Adrenal gland (tissue), 5 donors: Measurements from ENCODE around the gene E2F6.

Source experiments
- POLR2A ChIP-seq, 2 donors: fragments of 450-650 bp; IDR thresholded peaks; one replicate each; pipeline ENCODE4 v1.6.1; 2017; ENCODE audit warnings: antibody characterized with exemption in 2 of 2, mild to moderate bottlenecking in 2 of 2, moderate library complexity in 1 of 2
- TF ChIP-seq, protein P1 (sequence below), 6 experiments: fragments of 450-650 bp in 4 of 6; fragments of 200-600 bp in 2 of 6; sonication (generic) in 1 of 6; IDR thresholded peaks; 1 replicate in 5 of 6; 2 replicates in 1 of 6; pipeline versions ENCODE4 v1.5.1 to v1.8.0; 2016 to 2021; ENCODE audit warnings: antibody characterized with exemption in 6 of 6, mild to moderate bottlenecking in 2 of 6, moderate library complexity in 1 of 6
- donor health status: DM: no; HTN: no; CAD: no.

DNA sequence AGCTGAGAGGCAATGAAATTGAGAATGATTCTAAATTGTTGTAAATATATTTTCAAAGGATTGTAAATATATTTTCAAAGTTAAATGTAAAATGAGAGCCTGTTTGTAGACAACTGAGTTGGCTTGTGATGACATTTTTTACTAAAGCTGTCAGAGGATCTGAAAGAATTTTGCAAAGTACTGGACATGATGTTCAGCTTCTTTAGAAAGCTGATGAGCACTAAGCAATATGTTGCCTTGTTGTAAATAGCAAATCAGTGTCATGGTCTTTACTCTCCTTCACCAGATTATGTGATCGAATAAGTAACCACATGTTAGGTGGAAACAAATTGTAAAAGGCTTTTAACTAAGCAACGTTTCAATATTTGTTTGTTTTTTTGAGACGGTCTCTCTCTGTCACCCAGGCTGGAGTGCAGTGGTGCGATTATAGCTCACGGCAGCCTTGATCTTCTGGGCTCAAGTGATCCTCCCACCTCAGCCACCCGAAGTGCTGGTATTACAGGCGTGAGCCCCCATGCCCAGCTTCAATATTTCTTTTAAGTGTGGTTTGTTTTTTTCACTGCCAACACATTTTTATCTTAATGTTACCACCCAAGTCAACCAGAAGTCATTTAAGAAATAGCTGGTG lies 44.0 kb downstream of the E2F6 start:
- TF ChIP-seq POLR2A (IDR thresholded peaks at IDR 0.05) = no peak
- TF ChIP-seq, protein P1, sequence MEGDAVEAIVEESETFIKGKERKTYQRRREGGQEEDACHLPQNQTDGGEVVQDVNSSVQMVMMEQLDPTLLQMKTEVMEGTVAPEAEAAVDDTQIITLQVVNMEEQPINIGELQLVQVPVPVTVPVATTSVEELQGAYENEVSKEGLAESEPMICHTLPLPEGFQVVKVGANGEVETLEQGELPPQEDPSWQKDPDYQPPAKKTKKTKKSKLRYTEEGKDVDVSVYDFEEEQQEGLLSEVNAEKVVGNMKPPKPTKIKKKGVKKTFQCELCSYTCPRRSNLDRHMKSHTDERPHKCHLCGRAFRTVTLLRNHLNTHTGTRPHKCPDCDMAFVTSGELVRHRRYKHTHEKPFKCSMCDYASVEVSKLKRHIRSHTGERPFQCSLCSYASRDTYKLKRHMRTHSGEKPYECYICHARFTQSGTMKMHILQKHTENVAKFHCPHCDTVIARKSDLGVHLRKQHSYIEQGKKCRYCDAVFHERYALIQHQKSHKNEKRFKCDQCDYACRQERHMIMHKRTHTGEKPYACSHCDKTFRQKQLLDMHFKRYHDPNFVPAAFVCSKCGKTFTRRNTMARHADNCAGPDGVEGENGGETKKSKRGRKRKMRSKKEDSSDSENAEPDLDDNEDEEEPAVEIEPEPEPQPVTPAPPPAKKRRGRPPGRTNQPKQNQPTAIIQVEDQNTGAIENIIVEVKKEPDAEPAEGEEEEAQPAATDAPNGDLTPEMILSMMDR (IDR thresholded peaks at IDR 0.05) = no peak
